GM23338 (cell line): ENCODE data around the gene SORCS2.

Experiments
- CREB1 ChIP-seq: fragments of 250-450 bp; sonication (Bioruptor Pico); IDR thresholded peaks from 2 replicates; pipeline ENCODE4 v1.5.0; 2020; ENCODE audit warnings: low read depth, mild to moderate bottlenecking, moderate library complexity
- CTCF ChIP-seq, 2 experiments: fragments of 200-600 bp in 1 of 2; sonication (generic) in 1 of 2; conservative IDR thresholded peaks; 2 replicates each; pipeline versions ENCODE4 v1.5.1 to v1.6.1; 2016 to 2017; ENCODE audit warnings: antibody characterized with exemption in 2 of 2, low read depth in 2 of 2, mild to moderate bottlenecking in 2 of 2, moderate library complexity in 1 of 2
- EZH2 ChIP-seq: fragments of 200-600 bp; sonication (generic); IDR thresholded peaks from one replicate; pipeline ENCODE4 v1.8.0; 2017; ENCODE audit warnings: antibody characterized with exemption, mild to moderate bottlenecking, low read depth; ENCODE audit not compliant: unreplicated experiment
- EZH2phosphoT487 ChIP-seq: fragments of 200-600 bp; sonication (generic); IDR thresholded peaks from one replicate; pipeline ENCODE4 v1.8.1; 2018; ENCODE audit warnings: antibody characterized with exemption; ENCODE audit not compliant: unreplicated experiment
- JUNB ChIP-seq: IDR thresholded peaks from one replicate; pipeline ENCODE4 v1.6.1; 2016; ENCODE audit warnings: antibody characterized with exemption; ENCODE audit not compliant: unreplicated experiment
- POLR2AphosphoS5 ChIP-seq: IDR thresholded peaks from 2 replicates; pipeline ENCODE4 v1.6.1; 2016; ENCODE audit warnings: antibody characterized with exemption, low read depth
- STAT1 ChIP-seq: IDR thresholded peaks from one replicate; pipeline ENCODE4 v1.6.1; 2016; ENCODE audit warnings: antibody characterized with exemption; ENCODE audit not compliant: unreplicated experiment
- ZNF114 ChIP-seq: fragments of 250-450 bp; sonication (Bioruptor Pico); IDR thresholded peaks from 2 replicates; pipeline ENCODE4 v1.5.0; 2020; ENCODE audit warnings: mild to moderate bottlenecking, moderate library complexity
- ZNF462 ChIP-seq: fragments of 250-450 bp; sonication (Bioruptor Pico); IDR thresholded peaks from 2 replicates; pipeline ENCODE4 v1.5.0; 2020; ENCODE audit warnings: mild to moderate bottlenecking, moderate library complexity
- TF ChIP-seq, protein P1 (sequence below): IDR thresholded peaks from 2 replicates; pipeline ENCODE4 v1.6.1; 2016; ENCODE audit warnings: antibody characterized with exemption
- TF ChIP-seq, protein P2 (sequence below): IDR thresholded peaks from one replicate; pipeline ENCODE4 v1.6.1; 2018; ENCODE audit warnings: antibody characterized with exemption; ENCODE audit not compliant: unreplicated experiment

- TF ChIP-seq, protein P1, sequence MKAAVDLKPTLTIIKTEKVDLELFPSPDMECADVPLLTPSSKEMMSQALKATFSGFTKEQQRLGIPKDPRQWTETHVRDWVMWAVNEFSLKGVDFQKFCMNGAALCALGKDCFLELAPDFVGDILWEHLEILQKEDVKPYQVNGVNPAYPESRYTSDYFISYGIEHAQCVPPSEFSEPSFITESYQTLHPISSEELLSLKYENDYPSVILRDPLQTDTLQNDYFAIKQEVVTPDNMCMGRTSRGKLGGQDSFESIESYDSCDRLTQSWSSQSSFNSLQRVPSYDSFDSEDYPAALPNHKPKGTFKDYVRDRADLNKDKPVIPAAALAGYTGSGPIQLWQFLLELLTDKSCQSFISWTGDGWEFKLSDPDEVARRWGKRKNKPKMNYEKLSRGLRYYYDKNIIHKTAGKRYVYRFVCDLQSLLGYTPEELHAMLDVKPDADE, result no peak
- no peak for TF ChIP-seq CTCF (conservative IDR thresholded peaks at IDR 0.05; ENCODE audit: low read depth in 2 of 2)
- no peak for TF ChIP-seq EZH2phosphoT487
- TF ChIP-seq POLR2AphosphoS5, result no peak
- no peak for TF ChIP-seq CREB1
- TF ChIP-seq, protein P2, sequence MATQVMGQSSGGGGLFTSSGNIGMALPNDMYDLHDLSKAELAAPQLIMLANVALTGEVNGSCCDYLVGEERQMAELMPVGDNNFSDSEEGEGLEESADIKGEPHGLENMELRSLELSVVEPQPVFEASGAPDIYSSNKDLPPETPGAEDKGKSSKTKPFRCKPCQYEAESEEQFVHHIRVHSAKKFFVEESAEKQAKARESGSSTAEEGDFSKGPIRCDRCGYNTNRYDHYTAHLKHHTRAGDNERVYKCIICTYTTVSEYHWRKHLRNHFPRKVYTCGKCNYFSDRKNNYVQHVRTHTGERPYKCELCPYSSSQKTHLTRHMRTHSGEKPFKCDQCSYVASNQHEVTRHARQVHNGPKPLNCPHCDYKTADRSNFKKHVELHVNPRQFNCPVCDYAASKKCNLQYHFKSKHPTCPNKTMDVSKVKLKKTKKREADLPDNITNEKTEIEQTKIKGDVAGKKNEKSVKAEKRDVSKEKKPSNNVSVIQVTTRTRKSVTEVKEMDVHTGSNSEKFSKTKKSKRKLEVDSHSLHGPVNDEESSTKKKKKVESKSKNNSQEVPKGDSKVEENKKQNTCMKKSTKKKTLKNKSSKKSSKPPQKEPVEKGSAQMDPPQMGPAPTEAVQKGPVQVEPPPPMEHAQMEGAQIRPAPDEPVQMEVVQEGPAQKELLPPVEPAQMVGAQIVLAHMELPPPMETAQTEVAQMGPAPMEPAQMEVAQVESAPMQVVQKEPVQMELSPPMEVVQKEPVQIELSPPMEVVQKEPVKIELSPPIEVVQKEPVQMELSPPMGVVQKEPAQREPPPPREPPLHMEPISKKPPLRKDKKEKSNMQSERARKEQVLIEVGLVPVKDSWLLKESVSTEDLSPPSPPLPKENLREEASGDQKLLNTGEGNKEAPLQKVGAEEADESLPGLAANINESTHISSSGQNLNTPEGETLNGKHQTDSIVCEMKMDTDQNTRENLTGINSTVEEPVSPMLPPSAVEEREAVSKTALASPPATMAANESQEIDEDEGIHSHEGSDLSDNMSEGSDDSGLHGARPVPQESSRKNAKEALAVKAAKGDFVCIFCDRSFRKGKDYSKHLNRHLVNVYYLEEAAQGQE, result no peak
- no peak for TF ChIP-seq EZH2
- no peak for TF ChIP-seq JUNB
- TF ChIP-seq ZNF462 (CRISPR knock-in tag), result no peak
- TF ChIP-seq STAT1, result no peak
- TF ChIP-seq ZNF114 (CRISPR knock-in tag), result no peak
These were observed 110.6 kb downstream of the SORCS2 start for GRCh38 chr4:7302781-7303404.
